K562 (cell line): Measurements from ENCODE around the gene SMIM29. TPM values are rescaled to one million over a fixed set of nuclear protein-coding genes. Genes with fewer than 3 reads are reported as not detected.

Experiments
- CBX8 ChIP-seq: fragments of 200-600 bp; sonication (generic); IDR thresholded peaks from 2 replicates; pipeline ENCODE4 v1.6.1; 2012; ENCODE audit warnings: borderline replicate concordance, mixed run types, low read depth, mild to moderate bottlenecking, moderate library complexity, mixed read lengths, low read length, control low read depth, inconsistent platforms; ENCODE audit not compliant: poor library complexity, severe bottlenecking; ENCODE audit errors: extremely low read depth
- CCAR2 ChIP-seq: fragments of 200-400 bp; formaldehyde crosslinking; IDR thresholded peaks from 2 replicates; pipeline ENCODE4 v1.6.1; 2017; ENCODE audit warnings: mild to moderate bottlenecking, low read depth, low read length
- POLR2H ChIP-seq: IDR thresholded peaks from 2 replicates; pipeline ENCODE4 v1.6.1; 2016; ENCODE audit warnings: missing genetic modification characterization, low read depth, mild to moderate bottlenecking, control low read depth, missing compliant biosample characterization, moderate library complexity
- RFX7 ChIP-seq: fragments of 250-450 bp; sonication (Bioruptor Pico); IDR thresholded peaks from 2 replicates; pipeline ENCODE4 v1.5.1; 2021; ENCODE audit warnings: mild to moderate bottlenecking
- ZNF124 ChIP-seq: sonication (generic); formaldehyde crosslinking; IDR thresholded peaks from 2 replicates; pipeline ENCODE4 v1.8.1; 2022; ENCODE audit warnings: missing genetic modification reagents
- ZNF592 ChIP-seq: fragments of 450-650 bp; IDR thresholded peaks from 2 replicates; pipeline ENCODE4 v1.6.1; 2017; ENCODE audit warnings: antibody characterized with exemption, mild to moderate bottlenecking
- polyA plus RNA-seq, 8 experiments: library from polyadenylated mRNA; depleted of rRNA in 4 of 8; stranded (reverse) in 5 of 8; unstranded in 3 of 8; fragments of >200 nt; fragmentation: Nextera tagmentation in 2 of 8; fragmentation: Illumina TruSeq in 1 of 8; extraction: Ambion mirVana in 2 of 8; extraction: Trizol in 1 of 8; gene quantifications; 2 replicates each; pipeline versions ENCODE4 v1.2.1 to v1.2.3, GENCODE V29; 2011 to 2014; ENCODE audit warnings: inconsistent platforms in 1 of 8, missing spikeins in 1 of 8
- total RNA-seq, 7 experiments: library from RNA; depleted of rRNA in 6 of 7; stranded (reverse); fragments of >200 nt in 6 of 7; fragmentation: Illumina TruSeq in 2 of 7; extraction: Trizol in 2 of 7; gene quantifications; 2 replicates each; pipeline versions ENCODE4 v1.2.1 to v1.2.3, GENCODE V29; 2011 to 2021; ENCODE audit warnings: low replicate concordance in 1 of 7
- TF ChIP-seq, protein P1 (sequence below), 2 experiments: fragments of 450-650 bp; IDR thresholded peaks; 2 replicates each; pipeline ENCODE4 v1.6.1; 2016; ENCODE audit warnings: mild to moderate bottlenecking in 2 of 2, borderline replicate concordance in 1 of 2, low read depth in 1 of 2, moderate library complexity in 1 of 2
- TF ChIP-seq, protein P2 (sequence below): fragments of 250-450 bp; sonication (Bioruptor Pico); IDR thresholded peaks from 2 replicates; pipeline ENCODE4 v1.8.0; 2022; ENCODE audit warnings: moderate library complexity, mild to moderate bottlenecking, inconsistent platforms

Gene SMIM29
- total and polyA plus RNA-seq, 9 of the 15 experiments (the other 6 are each of a cell fraction or from before 2014, with no cell fraction given) = 6.5 to 36.7 (median 20.9) TPM

DNA sequence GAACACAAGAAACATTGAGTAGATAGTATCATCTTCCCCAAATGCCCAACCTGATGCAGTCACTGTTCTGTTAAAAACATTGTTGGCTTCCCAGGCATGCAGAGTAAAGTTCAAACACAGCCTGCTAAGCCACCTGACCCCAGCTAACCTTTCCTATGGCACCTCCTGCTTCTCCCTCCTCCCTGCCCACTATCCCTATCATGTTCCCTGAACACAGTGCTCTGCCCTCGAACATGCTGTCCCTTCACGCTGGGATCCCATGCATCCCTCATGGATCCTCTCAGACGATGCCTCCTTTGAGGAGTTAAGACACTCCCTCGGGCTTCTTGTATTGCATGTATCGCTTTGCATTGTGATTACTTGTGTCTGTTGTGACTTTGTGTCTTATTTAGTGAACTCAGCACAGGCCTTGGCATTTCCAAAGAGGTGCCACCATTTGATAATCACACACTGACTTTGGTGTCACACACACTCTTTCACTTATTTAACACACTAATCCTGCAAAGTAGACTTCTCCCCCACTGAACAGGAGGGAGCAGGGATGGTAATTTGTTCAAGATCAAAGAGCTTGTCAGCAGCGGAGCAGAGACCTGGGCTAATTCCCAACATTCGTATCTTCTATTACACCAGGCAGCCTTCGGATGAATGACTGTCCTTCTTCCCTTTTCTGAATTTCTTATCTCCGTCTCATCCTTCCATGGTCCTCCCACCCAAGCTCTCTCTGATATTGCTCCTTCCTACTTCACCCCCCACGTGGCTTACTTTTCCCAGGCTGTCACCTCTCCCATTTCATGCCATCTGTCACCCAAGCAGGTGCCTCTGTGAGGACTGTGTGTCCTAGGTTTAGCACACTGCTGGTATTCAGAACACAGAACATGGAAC, 28.3 kb upstream of the SMIM29 start (continued):
- TF ChIP-seq ZNF592 (peak; percentile 51), ZNF124 (CRISPR knock-in tag) (no peak), CCAR2 (no peak), POLR2H (tag) (no peak), RFX7 (CRISPR knock-in tag) (no peak), CBX8 (no peak)
- TF ChIP-seq, protein P1, sequence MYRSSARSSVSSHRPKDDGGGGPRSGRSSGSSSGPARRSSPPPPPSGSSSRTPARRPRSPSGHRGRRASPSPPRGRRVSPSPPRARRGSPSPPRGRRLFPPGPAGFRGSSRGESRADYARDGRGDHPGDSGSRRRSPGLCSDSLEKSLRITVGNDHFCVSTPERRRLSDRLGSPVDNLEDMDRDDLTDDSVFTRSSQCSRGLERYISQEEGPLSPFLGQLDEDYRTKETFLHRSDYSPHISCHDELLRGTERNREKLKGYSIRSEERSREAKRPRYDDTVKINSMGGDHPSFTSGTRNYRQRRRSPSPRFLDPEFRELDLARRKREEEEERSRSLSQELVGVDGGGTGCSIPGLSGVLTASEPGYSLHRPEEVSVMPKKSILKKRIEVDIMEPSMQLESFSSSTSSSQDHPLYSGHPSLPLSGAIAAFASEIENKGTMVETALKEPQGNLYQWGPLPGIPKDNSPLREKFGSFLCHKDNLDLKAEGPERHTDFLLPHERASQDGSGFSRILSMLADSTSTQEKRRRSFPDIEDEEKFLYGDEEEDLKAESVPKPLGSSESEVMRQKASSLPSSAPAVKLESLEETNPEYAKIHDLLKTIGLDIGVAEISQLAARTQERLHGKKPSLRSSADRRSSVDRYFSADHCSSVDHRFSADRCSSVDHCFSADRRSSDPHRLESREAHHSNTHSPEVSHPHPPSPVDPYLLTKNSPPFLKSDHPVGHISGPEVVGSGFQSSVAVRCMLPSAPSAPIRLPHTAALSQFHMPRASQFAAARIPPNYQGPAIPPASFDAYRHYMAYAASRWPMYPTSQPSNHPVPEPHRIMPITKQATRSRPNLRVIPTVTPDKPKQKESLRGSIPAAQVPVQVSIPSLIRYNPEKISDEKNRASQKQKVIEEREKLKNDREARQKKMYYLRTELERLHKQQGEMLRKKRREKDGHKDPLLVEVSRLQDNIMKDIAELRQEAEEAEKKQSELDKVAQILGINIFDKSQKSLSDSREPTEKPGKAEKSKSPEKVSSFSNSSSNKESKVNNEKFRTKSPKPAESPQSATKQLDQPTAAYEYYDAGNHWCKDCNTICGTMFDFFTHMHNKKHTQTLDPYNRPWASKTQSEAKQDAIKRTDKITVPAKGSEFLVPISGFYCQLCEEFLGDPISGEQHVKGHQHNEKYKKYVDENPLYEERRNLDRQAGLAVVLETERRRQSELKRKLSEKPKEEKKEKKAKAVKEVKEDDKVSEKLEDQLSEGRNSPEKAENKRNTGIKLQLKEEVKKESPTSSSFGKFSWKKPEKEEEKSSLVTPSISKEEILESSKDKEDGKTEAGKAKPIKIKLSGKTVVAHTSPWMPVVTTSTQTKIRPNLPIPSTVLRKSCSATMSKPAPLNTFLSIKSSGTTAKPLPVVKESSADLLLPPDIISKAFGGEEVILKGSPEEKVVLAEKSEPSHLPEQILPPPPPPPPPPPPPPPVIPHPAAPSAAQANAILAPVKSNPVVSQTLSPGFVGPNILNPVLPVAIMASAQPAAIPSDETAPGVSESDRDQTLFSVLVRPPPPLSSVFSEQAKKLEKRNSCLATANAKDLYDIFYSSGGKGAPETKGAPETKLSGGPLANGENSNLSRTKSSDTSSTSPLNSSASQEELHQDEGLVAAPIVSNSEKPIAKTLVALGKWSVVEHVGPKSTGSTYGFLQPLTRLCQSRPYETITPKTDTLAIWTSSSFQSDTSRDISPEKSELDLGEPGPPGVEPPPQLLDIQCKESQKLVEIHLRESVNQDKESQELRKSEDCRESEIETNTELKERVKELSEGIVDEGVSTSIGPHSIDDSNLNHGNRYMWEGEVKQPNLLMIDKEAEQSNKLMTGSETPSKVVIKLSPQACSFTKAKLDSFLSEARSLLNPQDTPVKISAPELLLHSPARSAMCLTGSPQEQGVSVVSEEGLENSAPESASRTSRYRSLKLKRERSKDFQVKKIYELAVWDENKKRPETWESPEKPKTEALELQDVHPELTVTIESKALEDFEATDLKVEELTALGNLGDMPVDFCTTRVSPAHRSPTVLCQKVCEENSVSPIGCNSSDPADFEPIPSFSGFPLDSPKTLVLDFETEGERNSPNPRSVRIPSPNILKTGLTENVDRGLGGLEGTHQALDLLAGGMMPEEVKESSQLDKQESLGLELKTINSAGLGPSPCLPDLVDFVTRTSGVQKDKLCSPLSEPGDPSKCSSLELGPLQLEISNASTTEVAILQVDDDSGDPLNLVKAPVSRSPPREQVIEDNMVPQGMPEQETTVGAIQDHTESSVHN (IDR thresholded peaks at IDR 0.05; ENCODE audit: borderline replicate concordance in 1 of 2, low read depth in 1 of 2) = no peak
- TF ChIP-seq, protein P2, sequence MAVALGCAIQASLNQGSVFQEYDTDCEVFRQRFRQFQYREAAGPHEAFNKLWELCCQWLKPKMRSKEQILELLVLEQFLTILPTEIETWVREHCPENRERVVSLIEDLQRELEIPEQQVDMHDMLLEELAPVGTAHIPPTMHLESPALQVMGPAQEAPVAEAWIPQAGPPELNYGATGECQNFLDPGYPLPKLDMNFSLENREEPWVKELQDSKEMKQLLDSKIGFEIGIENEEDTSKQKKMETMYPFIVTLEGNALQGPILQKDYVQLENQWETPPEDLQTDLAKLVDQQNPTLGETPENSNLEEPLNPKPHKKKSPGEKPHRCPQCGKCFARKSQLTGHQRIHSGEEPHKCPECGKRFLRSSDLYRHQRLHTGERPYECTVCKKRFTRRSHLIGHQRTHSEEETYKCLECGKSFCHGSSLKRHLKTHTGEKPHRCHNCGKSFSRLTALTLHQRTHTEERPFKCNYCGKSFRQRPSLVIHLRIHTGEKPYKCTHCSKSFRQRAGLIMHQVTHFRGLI (CRISPR knock-in tag) = no peak
